ENCODE measurements around the gene MCL1.

The MCL1 gene

DNA sequence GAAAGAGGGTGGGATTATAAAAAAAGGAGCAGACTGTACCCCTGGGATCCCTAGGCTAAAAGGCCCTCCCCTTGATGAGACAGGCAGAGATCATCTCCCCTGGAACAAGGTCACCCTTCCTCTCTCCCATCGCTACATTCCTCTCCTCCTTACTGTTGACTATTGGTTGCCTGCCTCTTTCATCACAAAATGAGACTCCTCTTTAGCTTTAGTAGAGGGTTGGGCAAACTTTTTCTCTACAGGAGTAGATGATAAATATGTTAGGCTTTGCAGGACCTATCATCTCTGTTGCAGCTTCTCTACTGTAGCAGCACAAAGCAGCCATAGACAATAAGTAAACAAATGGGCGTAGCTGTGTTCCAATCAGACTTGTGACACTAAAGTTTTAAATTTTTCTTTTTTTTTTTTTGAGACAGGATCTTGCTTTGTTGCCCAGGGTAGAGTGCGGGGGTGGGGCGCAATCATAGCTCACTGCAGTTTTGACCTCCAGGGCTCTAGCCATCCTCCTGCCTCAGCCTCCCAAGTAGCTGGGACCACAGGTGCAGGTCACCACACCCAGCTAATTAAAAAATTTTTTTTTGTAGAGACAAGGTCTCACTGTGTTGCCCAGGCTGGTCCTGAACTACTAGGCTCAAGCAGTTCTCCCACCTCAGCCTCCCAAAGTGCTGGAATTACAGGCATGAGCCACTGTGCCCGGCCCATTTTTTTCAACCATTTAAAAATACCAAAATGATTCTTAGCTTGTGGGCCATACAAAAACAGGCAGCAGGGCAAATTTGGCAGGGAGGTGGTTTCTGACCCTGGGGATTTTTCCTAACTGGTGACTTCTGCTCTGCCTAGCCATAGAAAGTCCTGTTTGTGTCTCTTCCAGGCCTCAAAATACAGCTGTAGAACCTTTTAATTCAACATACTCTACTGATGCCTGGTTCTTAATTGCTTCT, 15.1 kb downstream of the MCL1 start:
- peaks cover under 1% of the 10 kb centered on the region for H3K36me3 ChIP-seq (ENCODE audit: control insufficient read depth, insufficient read depth, low read length)
- H3K27me3 ChIP-seq (ENCODE audit: control insufficient read depth, insufficient read depth, low read length): no peaks in the 10 kb centered on the region
- no peaks in the 10 kb centered on the region for H3K9me3 ChIP-seq (ENCODE audit: control insufficient read depth, insufficient read depth, low read length)
- no peak overlapping the region for H3K4me3 ChIP-seq (ENCODE audit: low read depth, low read length)
- peak overlapping the region; percentile 55 for H3K9ac ChIP-seq (ENCODE audit: low read depth, low read length)
- peaks cover 46% of the 10 kb centered on the region for H3K4me1 ChIP-seq (ENCODE audit: control insufficient read depth, insufficient read depth, low read length)

DNA sequence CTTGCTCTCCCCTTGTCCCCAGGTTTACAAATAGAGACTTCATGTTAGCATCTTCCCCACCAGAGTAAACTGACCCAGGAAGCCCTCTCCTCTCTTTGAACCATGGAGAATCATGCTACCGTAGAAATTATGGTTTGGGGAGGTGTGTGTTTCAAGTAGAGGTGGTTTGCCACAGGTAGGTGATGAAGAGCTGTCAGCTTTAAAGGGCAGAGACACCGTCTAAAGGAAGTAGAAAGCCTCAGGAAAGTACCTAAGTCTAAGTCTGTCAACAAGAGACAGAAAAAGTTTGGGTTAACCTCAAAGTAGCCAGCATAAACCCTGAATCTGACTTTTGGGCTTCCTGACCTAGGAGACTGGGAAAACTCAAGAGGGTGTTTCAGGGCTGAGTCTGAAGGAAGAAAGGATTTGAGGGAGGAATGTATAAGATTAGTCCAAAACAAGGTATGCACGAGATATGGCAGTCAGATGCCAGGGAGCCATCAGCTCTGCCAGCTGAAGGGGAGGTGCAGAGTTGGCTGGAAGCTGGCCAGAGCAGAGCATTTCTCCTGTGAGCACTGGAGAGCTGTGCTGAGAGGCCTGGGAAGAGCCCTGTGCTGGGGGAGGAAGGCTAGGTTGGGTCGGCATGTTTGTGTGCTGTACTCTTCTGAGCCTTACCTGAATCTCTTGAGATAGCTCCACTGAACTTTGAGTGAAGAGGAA, 15.9 kb downstream of the MCL1 start:
- H3K9ac ChIP-seq (ENCODE audit: low read depth, low read length): peak overlapping the region; percentile 84
- H3K9me3 ChIP-seq (ENCODE audit: control insufficient read depth, insufficient read depth, low read length): no peaks in the 10 kb centered on the region
- H3K4me3 ChIP-seq (ENCODE audit: low read depth, low read length): no peak overlapping the region
- H3K4me1 ChIP-seq (ENCODE audit: control insufficient read depth, insufficient read depth, low read length): peaks cover 39% of the 10 kb centered on the region
- H3K27me3 ChIP-seq (ENCODE audit: control insufficient read depth, insufficient read depth, low read length): no peaks in the 10 kb centered on the region
- peaks cover 8% of the 10 kb centered on the region for H3K36me3 ChIP-seq (ENCODE audit: control insufficient read depth, insufficient read depth, low read length)

DNA sequence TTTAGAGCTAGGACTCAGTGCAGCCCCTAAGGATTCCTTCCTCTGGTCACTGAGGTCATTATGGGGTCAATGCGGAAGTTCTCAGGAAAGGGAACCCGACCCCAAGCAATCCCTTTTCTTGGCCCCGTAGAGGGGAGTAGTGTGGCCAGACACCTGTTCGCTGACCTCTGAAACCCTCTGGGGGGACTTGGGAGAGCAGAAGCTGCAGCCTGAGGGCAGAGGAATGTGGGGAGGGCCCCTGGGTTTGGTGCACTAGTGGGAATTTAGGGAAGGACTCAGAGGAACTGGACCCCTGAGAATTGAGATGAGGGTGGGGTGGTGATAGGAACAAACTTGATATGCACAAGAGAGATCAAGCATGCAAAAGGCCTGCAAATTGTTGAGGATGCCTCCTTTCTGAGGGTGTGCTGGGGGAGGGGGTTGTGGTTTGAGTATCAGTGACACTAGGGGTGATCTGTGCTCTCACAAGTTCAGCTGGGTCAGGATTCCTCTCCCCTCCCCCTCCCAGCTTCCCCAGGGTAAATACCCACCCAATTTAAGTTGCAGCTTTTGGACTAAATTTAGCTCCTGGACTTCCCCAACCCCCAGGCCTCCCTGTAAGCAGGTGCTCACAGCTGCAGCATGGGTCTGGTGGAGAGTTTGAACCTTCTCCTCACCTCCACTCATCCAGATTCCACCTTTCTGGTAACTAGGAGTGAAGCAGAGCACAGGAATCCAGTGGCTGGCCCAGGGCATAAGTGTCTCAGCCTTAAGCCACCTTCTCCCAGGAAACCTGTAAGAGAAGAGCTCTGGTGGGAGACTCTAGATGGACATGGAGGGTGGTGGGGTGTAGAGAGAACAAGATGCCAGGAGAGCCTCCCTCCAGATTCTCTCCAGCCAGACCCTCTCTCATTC, 16.7 kb downstream of the MCL1 start:
- H3K9ac ChIP-seq (ENCODE audit: low read depth, low read length): peak overlapping the region; percentile 84
- H3K36me3 ChIP-seq (ENCODE audit: control insufficient read depth, insufficient read depth, low read length): peaks cover 8% of the 10 kb centered on the region
- no peaks in the 10 kb centered on the region for H3K27me3 ChIP-seq (ENCODE audit: control insufficient read depth, insufficient read depth, low read length)
- peak overlapping the region; percentile 89 for H3K4me3 ChIP-seq (ENCODE audit: low read depth, low read length)
- H3K4me1 ChIP-seq (ENCODE audit: control insufficient read depth, insufficient read depth, low read length): peaks cover 34% of the 10 kb centered on the region
- no peaks in the 10 kb centered on the region for H3K9me3 ChIP-seq (ENCODE audit: control insufficient read depth, insufficient read depth, low read length)

DNA sequence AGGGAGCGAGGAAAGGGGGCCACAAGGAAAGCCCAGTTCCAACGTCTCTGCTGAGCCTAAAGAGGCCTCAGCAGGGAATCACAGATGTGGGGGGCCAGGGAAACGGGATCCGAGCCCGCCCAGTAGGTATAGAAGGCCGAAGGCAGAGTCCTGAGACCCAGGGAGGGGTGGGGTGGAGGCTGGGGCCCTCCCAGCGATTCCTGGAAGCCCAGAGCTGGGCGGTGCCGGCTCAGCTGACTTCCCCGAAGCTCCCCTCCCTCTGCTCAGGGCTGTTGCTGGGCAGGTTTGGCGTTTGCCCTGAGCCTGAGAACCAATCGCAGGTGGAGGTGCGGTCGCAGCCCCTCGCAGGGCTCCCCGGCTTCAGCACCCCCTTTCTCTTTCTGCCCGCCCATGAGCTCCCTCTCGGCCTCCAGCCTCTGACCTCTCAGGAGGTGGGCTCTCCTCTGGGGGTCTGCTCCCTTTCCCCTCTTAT, 17.4 kb downstream of the MCL1 start:
- H3K9ac ChIP-seq (ENCODE audit: low read depth, low read length): peak overlapping the region; percentile 84
- peaks cover 8% of the 10 kb centered on the region for H3K36me3 ChIP-seq (ENCODE audit: control insufficient read depth, insufficient read depth, low read length)
- H3K27me3 ChIP-seq (ENCODE audit: control insufficient read depth, insufficient read depth, low read length): no peaks in the 10 kb centered on the region
- no peaks in the 10 kb centered on the region for H3K9me3 ChIP-seq (ENCODE audit: control insufficient read depth, insufficient read depth, low read length)
- peak overlapping the region; percentile 89 for H3K4me3 ChIP-seq (ENCODE audit: low read depth, low read length)
- H3K4me1 ChIP-seq (ENCODE audit: control insufficient read depth, insufficient read depth, low read length): peaks cover 28% of the 10 kb centered on the region

DNA sequence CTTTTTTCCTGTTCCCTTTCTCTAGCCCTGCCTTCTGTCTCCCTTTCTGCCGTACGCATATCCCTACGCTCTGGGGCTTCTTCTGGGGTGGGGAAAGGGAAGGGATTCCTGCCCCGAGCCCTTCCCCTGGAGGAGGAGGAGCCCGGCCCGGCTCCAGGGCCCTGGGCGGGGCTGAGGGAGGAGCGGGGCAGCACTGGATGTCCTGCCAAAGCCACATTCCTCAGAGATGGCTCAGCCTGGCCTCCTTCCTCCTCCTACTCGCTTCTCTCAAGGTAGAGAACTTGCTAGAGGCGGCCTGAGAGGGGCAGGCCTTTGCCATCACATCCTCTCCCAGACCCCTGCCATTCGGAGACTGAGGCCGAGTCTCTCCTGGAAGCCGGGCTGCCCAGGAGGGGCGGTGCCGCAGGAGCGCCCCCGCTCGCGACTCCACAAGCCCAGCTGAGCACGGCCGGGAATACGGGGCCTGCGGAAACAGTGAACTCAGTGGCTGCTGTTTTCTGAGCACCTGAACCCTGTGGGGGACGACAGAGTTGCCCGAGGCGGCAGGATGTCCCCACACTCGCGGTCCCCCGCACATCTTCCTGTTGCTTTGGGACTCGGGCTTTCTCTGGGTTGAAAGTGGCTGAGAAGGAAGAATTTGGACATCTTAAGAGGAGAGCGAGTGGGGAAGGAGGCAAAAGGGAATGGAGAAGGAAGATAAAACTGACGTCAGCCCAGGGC, 18.0 kb downstream of the MCL1 start:
- Histone ChIP-seq H3K27me3 (ENCODE audit: control insufficient read depth, insufficient read depth, low read length) (no peaks in the 10 kb centered on the region), H3K4me1 (ENCODE audit: control insufficient read depth, insufficient read depth, low read length) (peaks cover 22% of the 10 kb centered on the region), H3K9ac (ENCODE audit: low read depth, low read length) (peak overlapping the region; percentile 84), H3K4me3 (ENCODE audit: low read depth, low read length) (peak overlapping the region; percentile 89), H3K9me3 (ENCODE audit: control insufficient read depth, insufficient read depth, low read length) (no peaks in the 10 kb centered on the region), H3K36me3 (ENCODE audit: control insufficient read depth, insufficient read depth, low read length) (peaks cover 8% of the 10 kb centered on the region)

DNA sequence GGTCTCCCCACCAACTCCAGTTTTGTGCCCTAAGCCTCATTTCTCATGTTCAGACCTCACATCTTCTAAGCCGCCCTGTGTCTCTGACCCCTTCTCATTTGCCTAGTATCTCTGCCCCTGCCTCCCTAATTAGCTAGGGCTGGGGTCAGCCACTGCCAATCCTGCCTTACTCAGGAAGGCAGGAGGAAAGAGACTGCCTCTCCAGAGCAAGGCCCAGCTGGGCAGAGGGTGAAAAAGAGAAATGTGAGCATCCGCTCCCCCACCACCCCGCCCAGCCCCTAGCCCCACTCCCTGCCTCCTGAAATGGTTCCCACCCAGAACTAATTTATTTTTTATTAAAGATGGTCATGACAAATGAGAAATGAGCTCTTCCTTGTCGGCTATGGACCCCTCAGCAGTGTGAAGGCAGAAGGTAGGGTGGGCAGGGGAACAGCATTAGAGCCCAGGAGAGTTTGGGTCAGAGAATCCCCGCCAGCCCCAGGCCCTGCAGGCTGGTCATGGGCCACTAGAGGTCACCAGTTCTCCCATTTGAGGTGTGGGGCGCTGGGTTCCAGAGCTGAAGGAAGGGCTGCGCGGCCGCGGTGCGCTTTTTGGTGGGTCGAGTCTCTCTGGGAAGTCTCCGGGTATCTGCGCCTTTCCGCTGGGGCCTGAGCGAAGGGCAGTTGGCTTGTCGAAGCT, 18.7 kb downstream of the MCL1 start:
- H3K27me3 ChIP-seq (ENCODE audit: control insufficient read depth, insufficient read depth, low read length): no peaks in the 10 kb centered on the region
- peaks cover 21% of the 10 kb centered on the region for H3K4me1 ChIP-seq (ENCODE audit: control insufficient read depth, insufficient read depth, low read length)
- peak overlapping the region; percentile 84 for H3K9ac ChIP-seq (ENCODE audit: low read depth, low read length)
- H3K4me3 ChIP-seq (ENCODE audit: low read depth, low read length): peak overlapping the region; percentile 89
- H3K36me3 ChIP-seq (ENCODE audit: control insufficient read depth, insufficient read depth, low read length): peaks cover 10% of the 10 kb centered on the region
- H3K9me3 ChIP-seq (ENCODE audit: control insufficient read depth, insufficient read depth, low read length): no peaks in the 10 kb centered on the region

DNA sequence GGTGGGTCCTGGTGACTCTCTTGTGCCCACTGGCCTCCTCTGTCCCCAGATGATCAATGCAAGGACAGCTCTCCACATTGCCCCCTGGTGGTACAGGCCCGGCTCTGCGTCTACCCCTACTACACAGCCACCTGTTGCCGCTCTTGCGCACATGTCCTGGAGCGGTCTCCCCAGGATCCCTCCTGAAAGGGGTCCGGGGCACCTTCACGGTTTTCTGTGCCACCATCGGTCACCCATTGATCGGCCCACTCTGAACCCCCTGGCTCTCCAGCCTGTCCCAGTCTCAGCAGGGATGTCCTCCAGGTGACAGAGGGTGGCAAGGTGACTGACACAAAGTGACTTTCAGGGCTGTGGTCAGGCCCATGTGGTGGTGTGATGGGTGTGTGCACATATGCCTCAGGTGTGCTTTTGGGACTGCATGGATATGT, 19.4 kb downstream of the MCL1 start:
- no peak overlapping the region for H3K9ac ChIP-seq (ENCODE audit: low read depth, low read length)
- H3K27me3 ChIP-seq (ENCODE audit: control insufficient read depth, insufficient read depth, low read length): no peaks in the 10 kb centered on the region
- peaks cover 21% of the 10 kb centered on the region for H3K4me1 ChIP-seq (ENCODE audit: control insufficient read depth, insufficient read depth, low read length)
- no peak overlapping the region for H3K4me3 ChIP-seq (ENCODE audit: low read depth, low read length)
- no peaks in the 10 kb centered on the region for H3K9me3 ChIP-seq (ENCODE audit: control insufficient read depth, insufficient read depth, low read length)
- peaks cover 12% of the 10 kb centered on the region for H3K36me3 ChIP-seq (ENCODE audit: control insufficient read depth, insufficient read depth, low read length)

DNA sequence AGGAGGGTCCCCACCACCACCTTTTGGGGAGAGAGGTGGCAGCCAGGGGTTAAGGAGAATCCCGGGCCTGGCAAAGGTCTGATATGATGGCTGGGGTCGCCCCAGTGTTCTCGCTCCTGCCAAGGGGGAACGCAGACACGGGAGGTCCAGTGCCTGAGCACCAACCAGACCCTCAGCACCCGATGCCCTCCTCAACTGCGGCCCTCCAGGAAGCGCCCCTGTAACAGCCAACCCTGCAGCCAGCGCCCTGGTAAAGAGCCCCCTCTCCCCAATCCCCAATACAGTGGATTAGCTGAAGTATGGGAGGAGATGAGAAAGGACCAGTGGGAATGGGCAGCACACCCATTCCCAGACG, 19.8 kb downstream of the MCL1 start:
- no peak overlapping the region for H3K4me3 ChIP-seq (ENCODE audit: low read depth, low read length)
- H3K4me1 ChIP-seq (ENCODE audit: control insufficient read depth, insufficient read depth, low read length): peaks cover 17% of the 10 kb centered on the region
- no peaks in the 10 kb centered on the region for H3K9me3 ChIP-seq (ENCODE audit: control insufficient read depth, insufficient read depth, low read length)
- no peak overlapping the region for H3K9ac ChIP-seq (ENCODE audit: low read depth, low read length)
- H3K36me3 ChIP-seq (ENCODE audit: control insufficient read depth, insufficient read depth, low read length): peaks cover 12% of the 10 kb centered on the region
- no peaks in the 10 kb centered on the region for H3K27me3 ChIP-seq (ENCODE audit: control insufficient read depth, insufficient read depth, low read length)

DNA sequence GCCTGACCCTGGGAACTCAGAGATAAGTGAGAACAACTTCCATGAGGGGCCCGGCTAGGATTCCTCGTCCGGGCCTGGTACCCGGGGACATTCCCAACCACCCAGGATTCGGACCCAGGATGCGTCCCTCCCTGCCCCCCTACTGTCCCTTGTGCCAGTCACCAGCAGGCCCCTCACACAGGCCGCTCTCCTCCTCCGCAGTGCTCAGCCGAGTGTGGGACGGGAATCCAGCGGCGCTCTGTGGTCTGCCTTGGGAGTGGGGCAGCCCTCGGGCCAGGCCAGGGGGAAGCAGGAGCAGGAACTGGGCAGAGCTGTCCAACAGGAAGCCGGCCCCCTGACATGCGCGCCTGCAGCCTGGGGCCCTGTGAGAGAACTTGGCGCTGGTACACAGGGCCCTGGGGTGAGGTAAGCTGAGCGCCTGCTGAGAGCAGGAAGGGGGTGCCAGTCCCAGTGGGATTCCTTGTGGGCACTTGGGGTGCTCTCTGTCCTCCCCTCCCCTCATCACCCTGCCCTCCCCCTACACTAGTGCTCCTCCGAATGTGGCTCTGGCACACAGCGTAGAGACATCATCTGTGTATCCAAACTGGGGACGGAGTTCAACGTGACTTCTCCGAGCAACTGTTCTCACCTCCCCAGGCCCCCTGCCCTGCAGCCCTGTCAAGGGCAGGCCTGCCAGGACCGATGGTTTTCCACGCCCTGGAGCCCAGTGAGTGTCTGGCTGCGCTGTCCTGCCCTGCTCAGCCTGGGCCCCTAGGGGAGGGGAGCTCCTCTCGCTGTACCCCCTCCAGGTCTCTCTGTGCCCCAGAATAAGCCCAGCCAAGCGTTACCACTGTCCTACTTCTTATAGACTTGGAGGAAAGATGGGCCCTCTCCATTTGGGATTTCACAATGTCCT, 20.4 kb downstream of the MCL1 start:
- peaks cover 15% of the 10 kb centered on the region for H3K4me1 ChIP-seq (ENCODE audit: control insufficient read depth, insufficient read depth, low read length)
- no peaks in the 10 kb centered on the region for H3K9me3 ChIP-seq (ENCODE audit: control insufficient read depth, insufficient read depth, low read length)
- no peaks in the 10 kb centered on the region for H3K27me3 ChIP-seq (ENCODE audit: control insufficient read depth, insufficient read depth, low read length)
- no peak overlapping the region for H3K4me3 ChIP-seq (ENCODE audit: low read depth, low read length)
- H3K36me3 ChIP-seq (ENCODE audit: control insufficient read depth, insufficient read depth, low read length): peaks cover 12% of the 10 kb centered on the region
- no peak overlapping the region for H3K9ac ChIP-seq (ENCODE audit: low read depth, low read length)

DNA sequence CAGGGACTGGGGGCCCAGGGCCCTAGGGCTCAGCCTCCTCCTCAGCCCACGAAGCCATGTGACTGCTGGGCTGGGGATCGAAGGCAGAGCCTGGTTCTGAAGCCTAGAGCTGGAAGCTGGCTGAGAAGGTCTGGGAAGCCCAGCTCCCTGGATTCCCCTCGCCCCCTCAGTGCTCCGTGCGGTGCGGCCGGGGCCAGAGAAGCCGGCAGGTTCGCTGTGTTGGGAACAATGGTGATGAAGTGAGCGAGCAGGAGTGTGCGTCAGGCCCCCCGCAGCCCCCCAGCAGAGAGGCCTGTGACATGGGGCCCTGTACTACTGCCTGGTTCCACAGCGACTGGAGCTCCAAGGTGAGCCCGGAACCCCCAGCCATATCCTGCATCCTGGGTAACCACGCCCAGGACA, 21.1 kb downstream of the MCL1 start:
- no peak overlapping the region for H3K4me3 ChIP-seq (ENCODE audit: low read depth, low read length)
- H3K4me1 ChIP-seq (ENCODE audit: control insufficient read depth, insufficient read depth, low read length): peaks cover 8% of the 10 kb centered on the region
- H3K9ac ChIP-seq (ENCODE audit: low read depth, low read length): no peak overlapping the region
- peaks cover 12% of the 10 kb centered on the region for H3K36me3 ChIP-seq (ENCODE audit: control insufficient read depth, insufficient read depth, low read length)
- no peaks in the 10 kb centered on the region for H3K27me3 ChIP-seq (ENCODE audit: control insufficient read depth, insufficient read depth, low read length)
- H3K9me3 ChIP-seq (ENCODE audit: control insufficient read depth, insufficient read depth, low read length): no peaks in the 10 kb centered on the region
